K562 (cell line): ENCODE measurements around the gene KCTD8. TPM values are rescaled to one million over a fixed set of nuclear protein-coding genes. Genes with fewer than 3 reads are reported as not detected.

Source experiments
- ATAC-seq: fragments of 200-7000 bp; cut with Tn5 transposase; 3 replicates; pipeline ENCODE4 v1.9.1; 2020; ENCODE audit warnings: moderate library complexity
- BruUV-seq: library from RNA; stranded (reverse); fragments of 400-500 nt; replicated peaks from 2 replicates; lab custom pipeline; 2021; lab: Mats Ljungman, UMichigan
- CTCF ChIA-PET: fragments of 300-600 bp; formaldehyde crosslinking; extraction: SDS; loops from one replicate; lab custom pipeline; 2021; ENCODE audit warnings: low intra/inter-chr PET ratio; lab: Yijun Ruan, JAX
- POLR2A ChIA-PET: fragments of 300-600, 350-650 bp; sonication (Branson Sonifier 250); formaldehyde crosslinking; extraction: SDS; loops from one replicate; lab custom pipeline; 2021; ENCODE audit warnings: antibody characterized with exemption, inconsistent platforms; lab: Yijun Ruan, JAX
- DNase-seq, 4 experiments: peaks; one replicate each; pipeline versions ENCODE4 v3.0.0 to v3.0.0-alpha.2; 2011 to 2018; ENCODE audit warnings: low spot score in 3 of 4, mixed read lengths in 3 of 4; ENCODE audit errors: extremely low read depth in 1 of 4
- FAIRE-seq: peaks from 2 replicates; lab custom pipeline; 2011; peaks lifted over from hg19 to GRCh38; lab: Jason Lieb, UNC
- H2AFZ ChIP-seq: 2 replicates; pipeline ENCODE4 v1.6.0; 2011; ENCODE audit warnings: low read depth, low read length, control low read depth, inconsistent platforms
- H3K27ac ChIP-seq: fragments of 200-600 bp; 3 replicates; pipeline ENCODE4 v1.8.0; 2011; ENCODE audit warnings: low read depth, mild to moderate bottlenecking, control low read depth, inconsistent platforms, low read length, moderate library complexity, mixed read lengths; ENCODE audit errors: extremely low read depth
- H3K27me3 ChIP-seq, 2 experiments: fragments of 300-600 bp in 1 of 2; 2 replicates in 1 of 2; 3 replicates in 1 of 2; pipeline versions ENCODE4 v1.6.0 to v1.8.0; 2011; ENCODE audit warnings: inconsistent platforms in 2 of 2, low read length in 2 of 2, mild to moderate bottlenecking in 1 of 2, mixed read lengths in 1 of 2, moderate library complexity in 1 of 2; ENCODE audit not compliant: control insufficient read depth in 2 of 2, insufficient read depth in 2 of 2
- H3K36me3 ChIP-seq: fragments of 300-600 bp; 3 replicates; pipeline ENCODE4 v1.8.0; 2011; ENCODE audit warnings: mild to moderate bottlenecking, low read length, inconsistent platforms; ENCODE audit not compliant: control insufficient read depth, insufficient read depth
- H3K4me1 ChIP-seq, 2 experiments: fragments of 200-600 bp in 1 of 2; replicated peaks in 1 of 2; 2 replicates in 1 of 2; 3 replicates in 1 of 2; pipeline versions ENCODE4 v1.5.1 to v1.8.0; 2011; ENCODE audit warnings: inconsistent platforms in 2 of 2, low read length in 2 of 2, mild to moderate bottlenecking in 1 of 2, mixed read lengths in 1 of 2, moderate library complexity in 1 of 2; ENCODE audit not compliant: control insufficient read depth in 2 of 2, insufficient read depth in 2 of 2
- H3K4me2 ChIP-seq: 2 replicates; pipeline ENCODE4 v1.6.1; 2011; ENCODE audit warnings: low read length, control low read depth, inconsistent platforms, mixed read lengths; ENCODE audit not compliant: insufficient read depth
- H3K4me3 ChIP-seq: fragments of 200-600 bp; sonication (generic), shearing (Covaris generic); 2 replicates; pipeline ENCODE4 v1.5.1; 2016; ENCODE audit warnings: control low read depth, inconsistent platforms
- H3K79me2 ChIP-seq: fragments of 200-600 bp; 3 replicates; pipeline ENCODE4 v1.8.0; 2011; ENCODE audit warnings: low read length, inconsistent platforms; ENCODE audit not compliant: control insufficient read depth, insufficient read depth
- H3K9ac ChIP-seq, 2 experiments: 2 replicates each; pipeline versions ENCODE4 v1.6.0 to v1.6.1; 2011; ENCODE audit warnings: low read depth in 2 of 2, low read length in 2 of 2, control low read depth in 1 of 2, inconsistent platforms in 1 of 2, mild to moderate bottlenecking in 1 of 2, mixed read lengths in 1 of 2; ENCODE audit not compliant: insufficient read depth in 1 of 2
- H3K9me1 ChIP-seq: one replicate; pipeline ENCODE4 v1.6.0; 2011; ENCODE audit warnings: inconsistent platforms, mild to moderate bottlenecking, low read length, moderate library complexity; ENCODE audit not compliant: control insufficient read depth, insufficient read depth
- H3K9me3 ChIP-seq: replicated peaks from 2 replicates; pipeline ENCODE4 v1.5.1; 2011; ENCODE audit warnings: low read depth, low read length, inconsistent platforms; ENCODE audit not compliant: control insufficient read depth, insufficient read depth
- H4K20me1 ChIP-seq: replicated peaks from 2 replicates; pipeline ENCODE4 v1.6.1; 2011; ENCODE audit warnings: low read length, inconsistent platforms, mixed read lengths; ENCODE audit not compliant: control insufficient read depth, insufficient read depth
- CHD2 ChIP-seq: IDR thresholded peaks from 2 replicates; pipeline ENCODE4 v1.6.1; 2011; ENCODE audit warnings: low read depth, low read length
- E2F3 ChIP-seq: fragments of 250-450 bp; sonication (Bioruptor Pico); IDR thresholded peaks from 2 replicates; pipeline ENCODE4 v1.4.0; 2020; ENCODE audit warnings: mild to moderate bottlenecking
- HNRNPL ChIP-seq: fragments of 200-400 bp; formaldehyde crosslinking; IDR thresholded peaks from 2 replicates; pipeline ENCODE4 v1.6.1; 2017; ENCODE audit warnings: low read depth, mild to moderate bottlenecking, low read length
- HSF4 ChIP-seq: fragments of 250-450 bp; sonication (Bioruptor Pico); IDR thresholded peaks from 2 replicates; pipeline ENCODE4 v2.1.2; 2022; ENCODE audit warnings: mild to moderate bottlenecking, moderate library complexity, borderline replicate concordance
- L3MBTL2 ChIP-seq: fragments of 450-650 bp; IDR thresholded peaks from 2 replicates; pipeline ENCODE4 v1.6.1; 2016; ENCODE audit warnings: mild to moderate bottlenecking, moderate library complexity
- LARP7 ChIP-seq: fragments of 450-650 bp; IDR thresholded peaks from 2 replicates; pipeline ENCODE4 v1.6.1; 2016
- MIER1 ChIP-seq: fragments of 450-650 bp; IDR thresholded peaks from 2 replicates; pipeline ENCODE4 v1.6.1; 2016; ENCODE audit warnings: antibody characterized with exemption, mild to moderate bottlenecking, low read depth
- PTBP1 ChIP-seq: fragments of 200-400 bp; formaldehyde crosslinking; IDR thresholded peaks from 2 replicates; pipeline ENCODE4 v1.6.1; 2017; ENCODE audit warnings: low read depth, low read length
- SAFB2 ChIP-seq: fragments of 200-400 bp; formaldehyde crosslinking; IDR thresholded peaks from 2 replicates; pipeline ENCODE4 v1.6.1; 2018; ENCODE audit warnings: borderline replicate concordance, low read length, low read depth, moderate library complexity; ENCODE audit not compliant: severe bottlenecking
- SNIP1 ChIP-seq: fragments of 450-650 bp; IDR thresholded peaks from 2 replicates; pipeline ENCODE4 v1.7.1; 2017; ENCODE audit warnings: low read depth, mild to moderate bottlenecking
- SUPT5H ChIP-seq: fragments of 450-650 bp; IDR thresholded peaks from 2 replicates; pipeline ENCODE4 v1.6.1; 2016
- TAF15 ChIP-seq: fragments of 200-400 bp; formaldehyde crosslinking; IDR thresholded peaks from 2 replicates; pipeline ENCODE4 v1.6.1; 2017; ENCODE audit warnings: mild to moderate bottlenecking, low read depth, low read length, moderate library complexity
- TAF7 ChIP-seq: fragments of 450-650 bp; IDR thresholded peaks from 2 replicates; pipeline ENCODE4 v1.6.1; 2016; ENCODE audit warnings: missing genetic modification characterization, missing compliant biosample characterization
- ZNF134 ChIP-seq: fragments of 250-450 bp; sonication (Bioruptor Pico); conservative IDR thresholded peaks from 2 replicates; pipeline ENCODE4 v1.4.0; 2020
- ZNF174 ChIP-seq: fragments of 250-450 bp; sonication (Bioruptor Pico); IDR thresholded peaks from 2 replicates; pipeline ENCODE4 v1.4.0; 2020; ENCODE audit warnings: mild to moderate bottlenecking
- WGBS: fragments of 100-300 bp; shearing (Covaris generic); methylation state at CpG from one replicate; pipeline ENCODE4 v1.1.6; 2016; ENCODE audit warnings: low coverage, mixed read lengths; ENCODE audit not compliant: insufficient coverage; ENCODE audit errors: missing lambda C conversion rate; 5-methylcytosine and 5-hydroxymethylcytosine counted together
- in situ Hi-C: fragments of 300-500 bp; cut with MboI; formaldehyde crosslinking; loops from 4 replicates; pipeline ENCODE4 v1.15.0; 2018; ENCODE audit warnings: inconsistent platforms, mixed read lengths
- intact Hi-C: fragments of 100-400 bp; cut with micrococcal nuclease; formaldehyde crosslinking; loops from 2 replicates; pipeline ENCODE4 v1.14.2; 2022
- polyA plus RNA-seq, 8 experiments: library from polyadenylated mRNA; depleted of rRNA in 4 of 8; stranded (reverse) in 5 of 8; unstranded in 3 of 8; fragments of >200 nt; fragmentation: Nextera tagmentation in 2 of 8; fragmentation: Illumina TruSeq in 1 of 8; extraction: Ambion mirVana in 2 of 8; extraction: Trizol in 1 of 8; gene quantifications; 2 replicates each; pipeline versions ENCODE4 v1.2.1 to v1.2.3, GENCODE V29; 2011 to 2014; ENCODE audit warnings: inconsistent platforms in 1 of 8, missing spikeins in 1 of 8
- total RNA-seq, 7 experiments: library from RNA; depleted of rRNA in 6 of 7; stranded (reverse); fragments of >200 nt in 6 of 7; fragmentation: Illumina TruSeq in 2 of 7; extraction: Trizol in 2 of 7; gene quantifications; 2 replicates each; pipeline versions ENCODE4 v1.2.1 to v1.2.3, GENCODE V29; 2011 to 2021; ENCODE audit warnings: low replicate concordance in 1 of 7
- TF ChIP-seq, protein P1 (sequence below): IDR thresholded peaks from 2 replicates; pipeline ENCODE4 v1.6.1; 2012; ENCODE audit warnings: low read depth, low read length, improper control_type of control experiment, borderline replicate concordance
- TF ChIP-seq, protein P2 (sequence below): fragments of 250-450 bp; sonication (Bioruptor Pico); IDR thresholded peaks from 2 replicates; pipeline ENCODE4 v1.5.0; 2021

The KCTD8 gene
- total and polyA plus RNA-seq, 9 of the 15 experiments (the other 6 are each of a cell fraction or from before 2014, with no cell fraction given): not detected

- no TSS peak for BruUV-seq
- POLR2A ChIA-PET: no interaction called here
Measured at GRCh38 chr4:44149282-44149681, 299.3 kb downstream of the KCTD8 start.

GRCh38 chr4:44147571-44148075 lies 301.0 kb downstream of the KCTD8 start:
- BruUV-seq: no TSS peak
- FAIRE-seq (no peak), ATAC-seq (no peak), DNase-seq (no peak)
- Histone ChIP-seq H4K20me1 (no peaks in the 10 kb centered on the region), H3K79me2 (no peaks in the 10 kb centered on the region), H3K4me2 (no peak overlapping the region), H2AFZ (no peak overlapping the region), H3K36me3 (no peaks in the 10 kb centered on the region), H3K4me1 (no peaks in the 10 kb centered on the region), H3K9me3 (no peaks in the 10 kb centered on the region), H3K9me1 (no peaks in the 10 kb centered on the region), H3K27ac (no peak overlapping the region), H3K9ac (no peak overlapping the region), H3K27me3 (no peaks in the 10 kb centered on the region), H3K4me3 (no peak overlapping the region)
- intact Hi-C loops: no loop called here
- POLR2A ChIA-PET: no interaction called here
- CTCF ChIA-PET: no interaction called here
- in situ Hi-C loops: no loop called here
- whole genome bisulfite sequencing: 0% methylated on average over 1 of the region's 1 CpG
- TF ChIP-seq ZNF134 (CRISPR knock-in tag) (no peak), E2F3 (no peak), CHD2 (no peak), HNRNPL (no peak), SUPT5H (no peak), TAF15 (no peak), L3MBTL2 (no peak), TAF7 (tag) (no peak), PTBP1 (no peak), SAFB2 (no peak), HSF4 (CRISPR knock-in tag) (no peak), ZNF174 (CRISPR knock-in tag) (no peak), MIER1 (no peak)
- TF ChIP-seq, protein P1, sequence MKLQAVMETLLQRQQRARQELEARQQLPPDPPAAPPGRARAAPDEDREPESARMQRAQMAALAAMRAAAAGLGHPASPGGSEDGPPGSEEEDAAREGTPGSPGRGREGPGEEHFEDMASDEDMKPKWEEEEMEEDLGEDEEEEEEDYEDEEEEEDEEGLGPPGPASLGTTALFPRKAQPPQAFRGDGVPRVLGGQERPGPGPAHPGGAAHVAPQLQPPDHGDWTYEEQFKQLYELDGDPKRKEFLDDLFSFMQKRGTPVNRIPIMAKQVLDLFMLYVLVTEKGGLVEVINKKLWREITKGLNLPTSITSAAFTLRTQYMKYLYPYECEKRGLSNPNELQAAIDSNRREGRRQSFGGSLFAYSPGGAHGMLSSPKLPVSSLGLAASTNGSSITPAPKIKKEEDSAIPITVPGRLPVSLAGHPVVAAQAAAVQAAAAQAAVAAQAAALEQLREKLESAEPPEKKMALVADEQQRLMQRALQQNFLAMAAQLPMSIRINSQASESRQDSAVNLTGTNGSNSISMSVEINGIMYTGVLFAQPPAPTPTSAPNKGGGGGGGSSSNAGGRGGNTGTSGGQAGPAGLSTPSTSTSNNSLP: no peak

More at GRCh38 chr4:44149282-44149681, 299.3 kb downstream of the KCTD8 start:
- Histone ChIP-seq H3K4me1 (no peaks in the 10 kb centered on the region), H3K27me3 (no peaks in the 10 kb centered on the region), H3K9me3 (no peaks in the 10 kb centered on the region), H3K4me3 (no peak overlapping the region), H3K27ac (no peak overlapping the region), H3K9me1 (no peaks in the 10 kb centered on the region), H3K9ac (no peak overlapping the region), H3K36me3 (no peaks in the 10 kb centered on the region), H4K20me1 (no peaks in the 10 kb centered on the region)
- WGBS: 0% methylated on average over 2 of the region's 2 CpGs
- no peak for FAIRE-seq
- intact Hi-C loops: no loop called here
- no peak for ATAC-seq
- CTCF ChIA-PET: no interaction called here
- DNase-seq: no peak
- TF ChIP-seq, protein P2, sequence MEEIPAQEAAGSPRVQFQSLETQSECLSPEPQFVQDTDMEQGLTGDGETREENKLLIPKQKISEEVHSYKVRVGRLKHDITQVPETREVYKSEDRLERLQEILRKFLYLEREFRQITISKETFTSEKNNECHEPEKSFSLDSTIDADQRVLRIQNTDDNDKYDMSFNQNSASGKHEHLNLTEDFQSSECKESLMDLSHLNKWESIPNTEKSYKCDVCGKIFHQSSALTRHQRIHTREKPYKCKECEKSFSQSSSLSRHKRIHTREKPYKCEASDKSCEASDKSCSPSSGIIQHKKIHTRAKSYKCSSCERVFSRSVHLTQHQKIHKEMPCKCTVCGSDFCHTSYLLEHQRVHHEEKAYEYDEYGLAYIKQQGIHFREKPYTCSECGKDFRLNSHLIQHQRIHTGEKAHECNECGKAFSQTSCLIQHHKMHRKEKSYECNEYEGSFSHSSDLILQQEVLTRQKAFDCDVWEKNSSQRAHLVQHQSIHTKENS (CRISPR knock-in tag): no peak
- no peak for TF ChIP-seq LARP7
- no peak for TF ChIP-seq SNIP1
- TF ChIP-seq, all 486 proteins: peak for 0
- H3K79me2 ChIP-seq: no peaks in the 10 kb centered on the region
- no peak overlapping the region for H2AFZ ChIP-seq
- H3K4me2 ChIP-seq: no peak overlapping the region
- in situ Hi-C loops: no loop called here
